ENCODE data around the gene TRIM69. TPM values are rescaled to one million over a fixed set of nuclear protein-coding genes. Genes with fewer than 3 reads are reported as not detected.

Gene TRIM69
- total and polyA plus RNA-seq, 2 of the 8 experiments (the other 6 are each of a cell fraction or from before 2014, with no cell fraction given): 4.3 to 6.2 TPM

DNA sequence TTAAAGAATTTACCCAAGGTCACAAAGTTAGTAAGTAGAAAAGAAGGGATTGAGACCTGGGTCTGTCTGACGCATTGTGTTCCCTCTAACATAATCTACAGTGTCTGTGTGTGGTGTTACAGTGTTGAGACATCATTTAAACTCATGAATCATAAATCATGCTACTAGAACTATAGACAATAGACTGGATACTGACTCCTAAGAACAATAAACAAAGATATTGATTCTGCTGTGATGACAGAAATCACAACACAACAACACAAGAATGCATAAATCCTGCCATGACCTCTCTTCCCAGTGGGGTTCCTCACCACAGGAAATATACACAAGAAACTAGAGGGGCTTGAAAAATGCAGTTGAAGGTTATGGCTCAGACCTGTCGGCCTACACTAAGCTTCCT, 44.3 kb downstream of the TRIM69 start (continued):
- TF ChIP-seq, protein P1, sequence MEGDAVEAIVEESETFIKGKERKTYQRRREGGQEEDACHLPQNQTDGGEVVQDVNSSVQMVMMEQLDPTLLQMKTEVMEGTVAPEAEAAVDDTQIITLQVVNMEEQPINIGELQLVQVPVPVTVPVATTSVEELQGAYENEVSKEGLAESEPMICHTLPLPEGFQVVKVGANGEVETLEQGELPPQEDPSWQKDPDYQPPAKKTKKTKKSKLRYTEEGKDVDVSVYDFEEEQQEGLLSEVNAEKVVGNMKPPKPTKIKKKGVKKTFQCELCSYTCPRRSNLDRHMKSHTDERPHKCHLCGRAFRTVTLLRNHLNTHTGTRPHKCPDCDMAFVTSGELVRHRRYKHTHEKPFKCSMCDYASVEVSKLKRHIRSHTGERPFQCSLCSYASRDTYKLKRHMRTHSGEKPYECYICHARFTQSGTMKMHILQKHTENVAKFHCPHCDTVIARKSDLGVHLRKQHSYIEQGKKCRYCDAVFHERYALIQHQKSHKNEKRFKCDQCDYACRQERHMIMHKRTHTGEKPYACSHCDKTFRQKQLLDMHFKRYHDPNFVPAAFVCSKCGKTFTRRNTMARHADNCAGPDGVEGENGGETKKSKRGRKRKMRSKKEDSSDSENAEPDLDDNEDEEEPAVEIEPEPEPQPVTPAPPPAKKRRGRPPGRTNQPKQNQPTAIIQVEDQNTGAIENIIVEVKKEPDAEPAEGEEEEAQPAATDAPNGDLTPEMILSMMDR (IDR thresholded peaks at IDR 0.05; ENCODE audit: control extremely low read depth in 1 of 3, insufficient read depth in 1 of 3, low read depth in 1 of 3, low read length in 3 of 3): no peak
- TF ChIP-seq CREB1 (IDR thresholded peaks at IDR 0.05) (no peak), SP1 (IDR thresholded peaks at IDR 0.05; ENCODE audit: low read depth, low read length) (no peak)

Data from H1 (cell line).